A172 (cell line): Measurements from ENCODE around the gene CPPED1. TPM values are rescaled to one million over a fixed set of nuclear protein-coding genes. Genes with fewer than 3 reads are reported as not detected.
A peak's percentile ranks its signal among the peaks of the same experiment; 100 is the strongest.
"Not testable (repeated sequence)": the region's sequence is repeated elsewhere in the genome, so short reads cannot be mapped to it uniquely, and the experiment has no call there.

ENCODE experiments used
- DNase-seq: peaks from one replicate; pipeline ENCODE4 v3.0.0-alpha.2; 2015; ENCODE audit warnings: low spot score
- total RNA-seq: library from RNA; depleted of rRNA; stranded (reverse); fragments of >200 nt; shearing (Covaris generic); gene quantifications from 2 replicates; pipeline ENCODE4 v1.2.3, GENCODE V29; 2014; rRNA removed

The CPPED1 gene, protein sequence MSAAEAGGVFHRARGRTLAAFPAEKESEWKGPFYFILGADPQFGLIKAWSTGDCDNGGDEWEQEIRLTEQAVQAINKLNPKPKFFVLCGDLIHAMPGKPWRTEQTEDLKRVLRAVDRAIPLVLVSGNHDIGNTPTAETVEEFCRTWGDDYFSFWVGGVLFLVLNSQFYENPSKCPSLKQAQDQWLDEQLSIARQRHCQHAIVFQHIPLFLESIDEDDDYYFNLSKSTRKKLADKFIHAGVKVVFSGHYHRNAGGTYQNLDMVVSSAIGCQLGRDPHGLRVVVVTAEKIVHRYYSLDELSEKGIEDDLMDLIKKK
- total RNA-seq = 51.8 and 55.6 TPM in 2 replicates

DNA sequence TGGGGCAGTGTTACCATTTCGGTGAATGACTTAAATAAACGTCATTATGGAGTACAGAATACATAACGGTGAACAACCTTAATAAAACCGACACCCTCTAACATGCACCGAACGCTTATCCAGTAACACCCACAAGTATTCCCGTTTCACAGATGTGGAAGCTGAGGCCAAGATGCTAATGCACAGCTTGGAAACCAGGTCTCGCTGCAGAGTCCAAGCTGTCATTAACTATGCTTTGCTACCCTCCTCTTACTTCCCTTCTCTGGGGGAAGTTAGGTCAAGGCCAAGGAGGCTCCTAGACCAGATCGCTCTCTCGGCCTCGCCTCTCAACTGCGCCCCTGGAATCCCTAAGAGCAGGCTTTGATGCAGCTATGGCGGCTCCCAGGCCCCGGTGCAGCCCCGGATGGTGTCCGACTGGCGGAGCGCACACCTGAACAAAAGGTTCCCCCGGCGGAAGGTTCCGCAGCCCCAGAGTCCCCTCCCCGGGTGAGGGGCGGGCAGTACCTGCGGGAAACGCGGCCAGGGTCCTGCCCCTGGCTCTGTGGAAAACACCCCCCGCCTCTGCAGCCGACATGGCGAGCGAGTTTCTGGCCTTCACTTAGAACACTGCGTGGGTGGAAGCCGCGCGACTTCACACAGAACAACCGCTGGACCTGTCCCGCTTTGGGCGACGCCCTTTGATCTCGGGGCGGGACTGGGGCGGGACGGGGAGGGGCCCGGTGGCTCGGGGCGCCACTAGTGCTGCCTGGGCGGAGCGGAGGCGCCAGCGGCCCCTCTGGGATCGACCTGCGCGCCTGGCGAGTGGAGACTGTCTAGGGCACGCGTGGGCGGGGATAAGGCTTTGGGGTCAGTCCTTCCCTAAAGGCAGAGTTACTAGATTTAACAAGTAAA lies at the start of gene CPPED1:
TSS of gene CPPED1 (minus strand) at position 685 of the 891 bp plus-strand sequence. CDS start at position 574, 111 bp downstream.
- DNase-seq = peak; percentile 91

- DNase-seq = no peak
Measured at GRCh38 chr16:12850186-12850585, 46.5 kb upstream of the CPPED1 start.

DNA sequence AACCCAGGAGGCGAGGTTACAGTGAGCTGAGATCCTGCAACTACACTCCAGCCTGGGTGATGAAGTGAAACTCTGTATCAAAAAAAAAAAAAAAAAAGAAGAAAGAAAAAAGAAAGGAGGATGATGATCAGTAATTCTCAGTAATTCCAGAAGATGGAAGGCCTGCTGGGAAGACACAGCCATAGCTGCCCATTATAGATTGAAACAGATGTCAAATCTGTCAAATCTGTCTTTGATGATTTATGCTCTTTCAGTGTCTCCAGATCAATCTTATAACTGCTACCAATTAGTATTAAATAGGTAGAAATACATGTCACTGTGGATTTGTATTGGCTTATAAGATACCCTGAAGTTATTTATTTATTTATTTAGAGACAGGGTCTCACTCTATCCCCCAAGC lies 42.9 kb upstream of the CPPED1 start:
- DNase-seq = no peak

GRCh38 chr16:12845282-12845681 lies 41.6 kb upstream of the CPPED1 start:
- DNase-seq = no peak

DNA sequence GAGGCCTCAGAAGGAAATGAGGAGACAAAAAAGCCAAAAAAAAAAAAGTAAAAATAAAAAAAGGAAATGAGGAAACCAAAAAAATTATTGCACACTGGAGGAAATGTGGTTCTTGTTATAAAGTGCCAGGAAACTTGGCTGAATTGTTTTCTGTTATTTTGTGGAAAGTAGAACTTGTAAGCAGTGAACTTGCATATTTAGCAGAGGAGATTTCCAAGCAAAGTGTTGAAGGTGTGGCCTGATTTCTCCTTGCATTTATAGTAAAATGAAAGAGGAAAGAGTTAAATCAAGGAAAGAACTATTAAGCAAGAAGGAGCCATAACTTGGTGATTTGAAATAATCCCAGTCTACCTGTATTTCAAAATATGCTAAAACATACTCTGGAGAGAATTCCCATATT lies 34.1 kb upstream of the CPPED1 start:
- DNase-seq = no peak

DNA sequence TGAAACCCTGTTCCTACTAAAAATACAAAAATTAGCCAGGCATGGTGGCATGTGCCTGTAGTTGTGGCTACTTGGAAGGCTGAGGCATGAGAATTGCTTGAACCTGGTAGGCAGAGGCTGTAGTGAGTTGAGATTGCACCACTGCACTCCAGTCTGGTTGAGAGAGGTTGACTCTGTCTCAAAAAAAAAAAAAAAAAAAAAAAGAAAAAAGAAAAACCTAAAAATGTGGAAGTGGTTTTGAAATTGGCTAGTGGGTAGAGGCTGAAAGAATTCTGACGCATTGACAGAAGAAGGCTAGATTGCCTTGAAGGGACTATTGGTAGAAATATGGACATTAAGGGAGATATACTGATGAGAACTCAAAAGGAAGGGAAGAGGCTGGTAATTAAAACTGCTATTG lies 33.6 kb upstream of the CPPED1 start:
- no peak for DNase-seq

DNA sequence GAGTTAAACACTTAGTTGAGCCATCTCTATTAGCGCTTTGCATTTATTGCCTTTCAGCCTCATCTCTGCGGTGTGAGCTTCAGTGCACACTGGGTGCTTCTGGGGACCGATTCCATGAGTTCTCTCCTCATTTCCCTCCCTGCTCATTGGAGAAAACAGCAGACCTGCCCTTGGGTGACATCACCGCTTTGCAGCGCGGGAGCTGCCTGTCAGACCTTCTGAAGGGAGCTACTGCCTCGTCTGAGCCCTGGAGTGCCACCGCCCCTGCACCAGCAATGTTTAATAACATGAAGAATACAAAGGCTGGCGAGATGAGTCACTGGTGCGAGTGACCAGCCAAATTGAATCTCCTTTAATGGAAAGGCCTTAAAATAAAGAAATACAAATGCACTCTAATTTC lies 30.2 kb upstream of the CPPED1 start:
- DNase-seq = peak; percentile 94

- no peak for DNase-seq
Measured at GRCh38 chr16:12829096-12829888, 25.6 kb upstream of the CPPED1 start.

GRCh38 chr16:12828206-12828605 lies 24.5 kb upstream of the CPPED1 start:
- DNase-seq = no peak

GRCh38 chr16:12826559-12826958 lies 22.9 kb upstream of the CPPED1 start:
- DNase-seq = no peak

GRCh38 chr16:12819126-12820117 lies 15.7 kb upstream of the CPPED1 start:
- no peak for DNase-seq

GRCh38 chr16:12818326-12818725 lies 14.6 kb upstream of the CPPED1 start:
- DNase-seq = no peak

DNA sequence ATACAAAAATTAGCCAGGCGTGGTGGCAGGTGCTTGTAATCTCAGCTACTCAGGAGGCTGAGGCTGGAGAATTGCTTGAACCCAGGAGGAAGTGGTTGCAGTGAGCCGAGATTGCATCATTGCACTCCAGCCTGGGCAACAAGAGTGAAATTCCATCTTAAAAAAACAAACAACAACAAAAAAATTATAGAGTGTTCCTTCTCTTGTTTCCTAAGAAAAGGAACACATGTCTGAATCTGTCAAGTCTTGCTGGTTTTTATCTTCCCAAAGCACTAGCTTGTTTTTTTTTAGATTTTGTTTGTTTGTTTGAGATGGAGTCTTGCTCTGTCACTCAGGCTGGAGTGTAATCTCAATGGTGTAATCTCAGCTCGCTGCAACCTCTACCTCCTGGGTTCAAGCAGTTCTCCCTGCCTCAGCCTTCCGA lies 13.1 kb upstream of the CPPED1 start:
- DNase-seq = not testable (repeated sequence)

GRCh38 chr16:12815361-12815760 lies 11.7 kb upstream of the CPPED1 start:
- DNase-seq = no peak

DNA sequence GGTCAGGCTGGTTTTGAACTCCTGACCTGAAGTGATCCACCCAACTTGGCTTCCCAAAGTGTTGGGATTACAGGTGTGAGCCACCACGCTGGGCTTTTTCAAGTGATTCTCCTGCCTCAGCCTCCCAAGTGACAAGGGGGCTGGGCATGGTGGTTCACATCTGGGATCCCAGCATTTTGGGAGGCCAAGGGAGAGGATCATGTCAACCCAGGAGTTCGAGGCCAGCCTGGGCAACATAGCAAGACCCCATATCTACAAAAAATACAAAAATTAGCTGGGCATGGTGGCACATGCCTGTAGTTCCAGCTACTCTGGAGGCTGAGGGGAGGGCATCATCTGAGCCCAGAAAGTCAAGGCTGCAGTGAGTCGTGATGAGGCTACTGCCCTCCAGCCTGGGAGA lies 10.0 kb upstream of the CPPED1 start:
- DNase-seq = not testable (repeated sequence)

DNA sequence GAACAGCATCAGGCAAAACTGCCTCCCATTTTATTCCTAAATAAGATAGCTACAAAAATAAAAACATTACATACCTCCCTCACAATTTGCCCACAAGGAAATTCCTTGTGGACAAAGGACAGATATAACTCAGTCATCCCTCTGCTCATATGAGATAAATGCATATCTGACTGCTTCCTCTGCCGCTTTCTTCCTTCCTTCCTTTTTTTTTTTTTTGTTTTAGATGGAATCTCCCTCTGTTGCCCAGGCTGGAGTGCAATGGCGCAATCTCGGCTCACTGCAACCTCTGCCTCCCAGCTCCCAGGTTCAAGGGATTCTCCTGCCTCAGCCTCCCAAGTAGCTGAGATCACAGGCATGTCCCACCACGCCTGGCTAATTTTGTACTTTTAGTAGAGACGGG lies 9.6 kb upstream of the CPPED1 start:
- DNase-seq = not testable (repeated sequence)

GRCh38 chr16:12811441-12812383 lies 8.0 kb upstream of the CPPED1 start:
- DNase-seq = no peak

- no peak for DNase-seq
Measured at GRCh38 chr16:12805066-12805465, 1.4 kb upstream of the CPPED1 start.

DNA sequence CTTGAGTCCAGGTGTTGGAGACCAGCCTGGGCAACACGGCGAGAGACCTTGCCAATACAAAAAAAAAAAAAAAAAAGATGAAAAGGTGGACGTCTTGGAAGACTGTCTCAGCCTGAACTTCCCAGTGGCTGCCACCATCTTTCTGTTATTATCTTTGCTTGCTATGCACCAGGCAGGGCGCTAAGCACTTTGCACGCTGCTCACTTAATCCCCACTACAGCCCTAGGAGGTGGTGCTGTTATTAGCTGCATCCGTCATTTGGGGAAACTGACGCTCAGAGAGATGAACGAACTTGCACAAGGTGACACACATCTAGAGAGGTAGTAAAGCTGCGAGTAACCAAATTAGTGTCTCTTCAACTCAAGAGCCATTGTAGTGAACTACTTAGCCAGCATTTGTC lies 708 bp upstream of the CPPED1 start:
- DNase-seq = no peak

DNA sequence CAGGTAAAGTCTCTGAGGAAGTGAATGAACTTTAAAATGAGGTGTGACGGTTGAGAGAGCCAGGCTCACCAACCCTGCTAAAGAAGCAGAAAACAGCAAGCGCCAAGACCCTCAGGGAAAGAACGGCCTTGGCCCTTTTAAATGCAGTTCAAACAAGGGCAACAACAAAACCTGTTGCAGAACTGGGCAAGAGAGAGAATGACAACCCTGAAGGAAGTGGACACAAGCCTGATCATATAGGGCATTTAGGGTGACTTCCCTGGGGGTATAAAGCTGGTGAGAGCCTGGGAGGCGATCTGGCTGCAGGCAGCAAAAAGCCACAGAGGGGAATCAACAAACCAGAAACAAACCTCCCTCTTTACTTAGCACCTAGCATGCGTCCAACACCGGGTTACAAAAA lies 1.0 kb downstream of the CPPED1 start:
- no peak for DNase-seq
